Panc1 (cell line): Measurements from ENCODE around the gene HSF5.

ENCODE experiments used
- CTCF ChIP-seq: fragments of 450-650 bp; IDR thresholded peaks from 2 replicates; pipeline ENCODE4 v1.5.1; 2017; ENCODE audit warnings: mild to moderate bottlenecking
- POLR2AphosphoS5 ChIP-seq: IDR thresholded peaks from 2 replicates; pipeline ENCODE4 v1.6.1; 2012; ENCODE audit warnings: mild to moderate bottlenecking, low read depth, low read length, moderate library complexity

GRCh38 chr17:58531661-58532554 lies 43.7 kb upstream of the HSF5 start:
- TF ChIP-seq CTCF (no peak), POLR2AphosphoS5 (no peak)
